ENCODE measurements around the gene ITIH5.

DNA sequence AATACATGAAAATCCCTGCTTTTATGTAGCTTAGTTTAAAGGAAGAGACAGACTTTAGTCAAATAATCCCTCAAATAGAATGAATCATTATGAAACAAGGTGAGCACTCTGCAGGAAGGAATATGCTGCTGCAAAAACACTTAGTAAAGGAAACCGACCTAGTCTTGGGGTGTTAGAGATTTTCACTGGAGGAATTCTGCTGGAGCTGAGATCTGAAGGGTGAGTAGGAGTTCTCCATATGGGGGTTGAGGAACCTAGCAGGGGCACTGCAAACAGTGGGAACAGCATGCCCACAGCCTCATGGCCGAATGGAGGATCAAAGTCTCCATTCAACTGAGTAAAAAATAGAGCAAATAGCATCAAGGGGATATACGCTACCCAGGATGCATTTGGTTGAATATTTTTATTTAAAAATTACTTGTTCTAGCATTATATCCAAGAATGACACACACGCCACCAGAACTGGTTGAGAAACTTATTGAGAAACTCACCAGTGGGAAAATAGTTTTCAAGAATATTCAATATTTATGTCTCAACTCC, 39.8 kb upstream of the ITIH5 start:
- no peak for TF ChIP-seq POLR2A (IDR thresholded peaks at IDR 0.05)
- TF ChIP-seq, protein P1, sequence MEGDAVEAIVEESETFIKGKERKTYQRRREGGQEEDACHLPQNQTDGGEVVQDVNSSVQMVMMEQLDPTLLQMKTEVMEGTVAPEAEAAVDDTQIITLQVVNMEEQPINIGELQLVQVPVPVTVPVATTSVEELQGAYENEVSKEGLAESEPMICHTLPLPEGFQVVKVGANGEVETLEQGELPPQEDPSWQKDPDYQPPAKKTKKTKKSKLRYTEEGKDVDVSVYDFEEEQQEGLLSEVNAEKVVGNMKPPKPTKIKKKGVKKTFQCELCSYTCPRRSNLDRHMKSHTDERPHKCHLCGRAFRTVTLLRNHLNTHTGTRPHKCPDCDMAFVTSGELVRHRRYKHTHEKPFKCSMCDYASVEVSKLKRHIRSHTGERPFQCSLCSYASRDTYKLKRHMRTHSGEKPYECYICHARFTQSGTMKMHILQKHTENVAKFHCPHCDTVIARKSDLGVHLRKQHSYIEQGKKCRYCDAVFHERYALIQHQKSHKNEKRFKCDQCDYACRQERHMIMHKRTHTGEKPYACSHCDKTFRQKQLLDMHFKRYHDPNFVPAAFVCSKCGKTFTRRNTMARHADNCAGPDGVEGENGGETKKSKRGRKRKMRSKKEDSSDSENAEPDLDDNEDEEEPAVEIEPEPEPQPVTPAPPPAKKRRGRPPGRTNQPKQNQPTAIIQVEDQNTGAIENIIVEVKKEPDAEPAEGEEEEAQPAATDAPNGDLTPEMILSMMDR (IDR thresholded peaks at IDR 0.05 in 8 of 11, conservative IDR thresholded peaks at IDR 0.05 in 3 of 11), result no peak

Data from spleen (tissue), 7 donors.